Right lobe of liver (tissue), 4 donors: ENCODE data around the gene PCDHA1.

Source experiments
- CTCF ChIP-seq, 4 donors: fragments of 200-600 bp in 3 of 4; fragments of 450-650 bp in 1 of 4; IDR thresholded peaks; one replicate each; pipeline versions ENCODE4 v1.5.1 to v1.8.0; 2016 to 2022; ENCODE audit warnings: antibody characterized with exemption in 4 of 4, mild to moderate bottlenecking in 2 of 4
- POLR2A ChIP-seq: fragments of 450-650 bp; IDR thresholded peaks from one replicate; pipeline ENCODE4 v1.6.1; 2017; ENCODE audit warnings: antibody characterized with exemption, mild to moderate bottlenecking
- donor health status: DM: no; HTN: no; CAD: no.
- donor health status: DM: no; HTN: no; CAD: no.
- donor health status: DM: no; HTN: yes; CAD: no.

GRCh38 chr5:140923601-140924000, 137.7 kb downstream of the PCDHA1 start:
- TF ChIP-seq CTCF (IDR thresholded peaks at IDR 0.05) (no peak), POLR2A (no peak)
